Measurements from ENCODE around the gene PTPN9. TPM values are rescaled to one million over a fixed set of nuclear protein-coding genes. Genes with fewer than 3 reads are reported as not detected.

Gene PTPN9
- total and polyA plus RNA-seq, 2 of the 13 experiments (the other 11 are each of a cell fraction or from before 2014, with no cell fraction given) = 16.6 to 19.9 TPM

DNA sequence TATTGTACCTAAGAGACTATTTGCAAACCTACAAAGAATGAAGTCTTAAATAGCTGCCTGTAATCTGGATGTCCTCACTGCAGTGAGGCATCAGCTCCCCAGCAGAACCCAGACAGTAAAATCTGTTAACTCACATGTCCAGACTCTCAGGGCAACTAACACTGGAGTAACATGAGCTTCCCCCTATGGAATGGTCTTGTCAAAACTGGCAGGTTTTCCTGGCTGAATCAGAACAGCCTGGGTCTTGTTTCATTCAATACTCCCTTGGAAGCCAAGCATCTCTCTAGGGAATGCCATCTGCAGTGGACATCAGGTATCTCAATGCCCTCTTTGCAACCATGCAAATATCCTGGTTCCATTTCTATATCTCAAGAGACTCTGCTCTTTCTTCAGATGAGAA lies 24.4 kb downstream of the PTPN9 start (continued):
- TF ChIP-seq, protein P1, sequence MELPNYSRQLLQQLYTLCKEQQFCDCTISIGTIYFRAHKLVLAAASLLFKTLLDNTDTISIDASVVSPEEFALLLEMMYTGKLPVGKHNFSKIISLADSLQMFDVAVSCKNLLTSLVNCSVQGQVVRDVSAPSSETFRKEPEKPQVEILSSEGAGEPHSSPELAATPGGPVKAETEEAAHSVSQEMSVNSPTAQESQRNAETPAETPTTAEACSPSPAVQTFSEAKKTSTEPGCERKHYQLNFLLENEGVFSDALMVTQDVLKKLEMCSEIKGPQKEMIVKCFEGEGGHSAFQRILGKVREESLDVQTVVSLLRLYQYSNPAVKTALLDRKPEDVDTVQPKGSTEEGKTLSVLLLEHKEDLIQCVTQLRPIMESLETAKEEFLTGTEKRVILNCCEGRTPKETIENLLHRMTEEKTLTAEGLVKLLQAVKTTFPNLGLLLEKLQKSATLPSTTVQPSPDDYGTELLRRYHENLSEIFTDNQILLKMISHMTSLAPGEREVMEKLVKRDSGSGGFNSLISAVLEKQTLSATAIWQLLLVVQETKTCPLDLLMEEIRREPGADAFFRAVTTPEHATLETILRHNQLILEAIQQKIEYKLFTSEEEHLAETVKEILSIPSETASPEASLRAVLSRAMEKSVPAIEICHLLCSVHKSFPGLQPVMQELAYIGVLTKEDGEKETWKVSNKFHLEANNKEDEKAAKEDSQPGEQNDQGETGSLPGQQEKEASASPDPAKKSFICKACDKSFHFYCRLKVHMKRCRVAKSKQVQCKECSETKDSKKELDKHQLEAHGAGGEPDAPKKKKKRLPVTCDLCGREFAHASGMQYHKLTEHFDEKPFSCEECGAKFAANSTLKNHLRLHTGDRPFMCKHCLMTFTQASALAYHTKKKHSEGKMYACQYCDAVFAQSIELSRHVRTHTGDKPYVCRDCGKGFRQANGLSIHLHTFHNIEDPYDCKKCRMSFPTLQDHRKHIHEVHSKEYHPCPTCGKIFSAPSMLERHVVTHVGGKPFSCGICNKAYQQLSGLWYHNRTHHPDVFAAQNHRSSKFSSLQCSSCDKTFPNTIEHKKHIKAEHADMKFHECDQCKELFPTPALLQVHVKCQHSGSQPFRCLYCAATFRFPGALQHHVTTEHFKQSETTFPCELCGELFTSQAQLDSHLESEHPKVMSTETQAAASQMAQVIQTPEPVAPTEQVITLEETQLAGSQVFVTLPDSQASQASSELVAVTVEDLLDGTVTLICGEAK (IDR thresholded peaks at IDR 0.05) = no peak
- TF ChIP-seq, protein P1 (CRISPR knock-in tag; IDR thresholded peaks at IDR 0.05) = no peak

DNA sequence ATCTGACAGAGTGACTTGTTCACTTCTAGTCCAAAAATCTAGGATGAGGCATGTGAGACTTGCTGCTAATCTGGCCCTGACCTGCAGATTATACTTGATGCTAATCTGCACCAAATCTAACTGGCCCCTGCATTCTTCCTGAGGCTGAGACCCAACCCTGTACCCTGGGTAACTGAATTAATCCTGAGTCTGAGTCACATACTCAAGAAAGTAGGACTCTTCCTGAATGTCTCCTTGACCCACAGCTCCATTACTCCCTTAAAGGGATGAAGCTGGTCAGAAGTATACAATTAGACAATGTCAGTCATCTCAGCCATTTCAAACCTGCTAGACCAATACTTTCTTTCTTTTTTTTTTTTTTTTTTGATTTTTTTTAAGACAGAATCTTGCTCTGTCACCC lies 25.5 kb downstream of the PTPN9 start:
- no peak overlapping the region for H3K4me2 ChIP-seq (ENCODE audit: low read depth, low read length)
- FAIRE-seq (no peak), DNase-seq (ENCODE audit: low spot score) (no peak), ATAC-seq (no peak)
- no peaks in the 10 kb centered on the region for H3K9me3 ChIP-seq (ENCODE audit: low read length)
- in situ Hi-C loops (cut with HindIII; ENCODE audit: extremely low pct_ligation_motif_present, low pct_unique_long_range_greater_than_20kb) (no loop called here), intact Hi-C loops (cut with micrococcal nuclease; ENCODE audit: unreplicated experiment) (no loop called here)
- H3K4me3 ChIP-seq (replicated peaks in 1 of 3; ENCODE audit: insufficient read depth in 1 of 3, low read depth in 2 of 3, low read length in 3 of 3) = no peak overlapping the region
- BruUV-seq (replicated peaks) = no TSS peak
- CTCF ChIA-PET (ENCODE audit: low intra/inter-chr PET ratio, low total read pairs) = no interaction called here
- no peaks in the 10 kb centered on the region for H3K36me3 ChIP-seq (replicated peaks in 1 of 2; ENCODE audit: control insufficient read depth in 1 of 2, insufficient read depth in 2 of 2, low read length in 2 of 2)
- 0 out of 2 replicates have a peak, but pooled peaks cover 2% of the 10 kb centered on the region for H4K20me1 ChIP-seq (ENCODE audit: insufficient read depth, low read length)
- POLR2A ChIA-PET = interaction anchor here (0.7 kb wide), 1 partner anchor 665 kb away, joined by 3 read pairs; no protein-coding TSS in a partner anchor
- 0 out of 2 replicates have a peak, but pooled peaks cover 5% of the 10 kb centered on the region for H3K4me1 ChIP-seq (ENCODE audit: insufficient read depth, low read length)
- no peak overlapping the region for H3K9ac ChIP-seq (ENCODE audit: insufficient read depth, low read depth, low read length)
- H3K27me3 ChIP-seq (ENCODE audit: control insufficient read depth in 1 of 2, insufficient read depth in 2 of 2, low read length in 2 of 2) = no peaks in the 10 kb centered on the region; a peak in 1 of 5 replicates
- H3K79me2 ChIP-seq (ENCODE audit: insufficient read depth, low read length) = peaks cover 6% of the 10 kb centered on the region
- no peak overlapping the region for H2AFZ ChIP-seq (ENCODE audit: low read length)
- no peak overlapping the region for H3K27ac ChIP-seq (ENCODE audit: extremely low read length, insufficient read depth, low read length)
- TF ChIP-seq ADNP (CRISPR knock-in tag; IDR thresholded peaks at IDR 0.05) = no peak
- TF ChIP-seq ZSCAN9 (CRISPR knock-in tag; IDR thresholded peaks at IDR 0.05; ENCODE audit: borderline replicate concordance) = no peak
- no peak for TF ChIP-seq JUNB (CRISPR knock-in tag; IDR thresholded peaks at IDR 0.05; ENCODE audit: borderline replicate concordance)
- no peak for TF ChIP-seq MXI1 (IDR thresholded peaks at IDR 0.05; ENCODE audit: borderline replicate concordance, low read depth, low read length)
- TF ChIP-seq CHCHD3 (CRISPR knock-in tag; IDR thresholded peaks at IDR 0.05) = no peak
- TF ChIP-seq KLF15 (CRISPR knock-in tag; IDR thresholded peaks at IDR 0.05; ENCODE audit: borderline replicate concordance) = no peak
- no peak for TF ChIP-seq SP140L (CRISPR knock-in tag; IDR thresholded peaks at IDR 0.05; ENCODE audit: borderline replicate concordance)
- no peak for TF ChIP-seq TEAD3 (CRISPR knock-in tag; optimal IDR thresholded peaks at IDR 0.05; ENCODE audit: borderline replicate concordance)
- TF ChIP-seq, protein P2, sequence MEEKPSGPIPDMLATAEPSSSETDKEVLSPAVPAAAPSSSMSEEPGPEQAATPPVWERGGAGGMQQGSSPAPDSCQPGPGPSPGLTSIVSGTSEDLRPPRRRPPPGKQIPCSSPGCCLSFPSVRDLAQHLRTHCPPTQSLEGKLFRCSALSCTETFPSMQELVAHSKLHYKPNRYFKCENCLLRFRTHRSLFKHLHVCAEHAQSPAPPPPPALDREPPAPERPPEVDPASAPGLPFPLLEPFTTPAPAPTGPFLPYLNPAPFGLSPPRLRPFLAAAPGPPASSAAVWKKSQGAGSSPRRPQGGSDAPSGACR (CRISPR knock-in tag; IDR thresholded peaks at IDR 0.05) = no peak

All from HepG2 (cell line).